HEK293T (cell line): ENCODE measurements around the gene POLR2F.

Experiments used
- ARNT ChIP-seq: fragments of 450-650 bp; IDR thresholded peaks from 2 replicates; pipeline ENCODE4 v1.6.1; 2017; ENCODE audit warnings: mild to moderate bottlenecking
- BHLHE40 ChIP-seq: fragments of 450-650 bp; IDR thresholded peaks from 2 replicates; pipeline ENCODE4 v1.6.1; 2016; ENCODE audit warnings: mild to moderate bottlenecking, moderate library complexity, borderline replicate concordance
- CTBP1 ChIP-seq: fragments of 450-650 bp; IDR thresholded peaks from 2 replicates; pipeline ENCODE4 v1.6.1; 2016; ENCODE audit warnings: borderline replicate concordance
- ELF4 ChIP-seq: fragments of 450-650 bp; IDR thresholded peaks from 2 replicates; pipeline ENCODE4 v1.6.1; 2017; ENCODE audit warnings: antibody characterized with exemption
- FOXA1 ChIP-seq: fragments of 450-650 bp; IDR thresholded peaks from 2 replicates; pipeline ENCODE4 v1.6.1; 2016; ENCODE audit warnings: mild to moderate bottlenecking
- FOXK2 ChIP-seq: fragments of 450-650 bp; IDR thresholded peaks from 2 replicates; pipeline ENCODE4 v1.6.1; 2016; ENCODE audit warnings: mild to moderate bottlenecking
- HDGF ChIP-seq: fragments of 450-650 bp; IDR thresholded peaks from 2 replicates; pipeline ENCODE4 v1.6.1; 2017; ENCODE audit warnings: antibody characterized with exemption, borderline replicate concordance
- L3MBTL2 ChIP-seq: fragments of 450-650 bp; conservative IDR thresholded peaks from 2 replicates; pipeline ENCODE4 v1.6.1; 2016; ENCODE audit warnings: mild to moderate bottlenecking
- LEF1 ChIP-seq: fragments of 450-650 bp; IDR thresholded peaks from 2 replicates; pipeline ENCODE4 v1.6.1; 2017; ENCODE audit warnings: mild to moderate bottlenecking, borderline replicate concordance
- NFRKB ChIP-seq: fragments of 450-650 bp; IDR thresholded peaks from 2 replicates; pipeline ENCODE4 v1.6.1; 2016; ENCODE audit warnings: mild to moderate bottlenecking, moderate library complexity
- SP1 ChIP-seq: fragments of 450-650 bp; IDR thresholded peaks from 2 replicates; pipeline ENCODE4 v1.6.1; 2017
- SUZ12 ChIP-seq: fragments of 450-650 bp; IDR thresholded peaks from 2 replicates; pipeline ENCODE4 v1.6.1; 2016; ENCODE audit warnings: mild to moderate bottlenecking
- TARDBP ChIP-seq: fragments of 450-650 bp; IDR thresholded peaks from 2 replicates; pipeline ENCODE4 v1.6.1; 2016
- ZNF384 ChIP-seq: fragments of 450-650 bp; IDR thresholded peaks from 2 replicates; pipeline ENCODE4 v1.6.1; 2016

- TF ChIP-seq ELF4 (no peak), FOXK2 (no peak), FOXA1 (no peak), L3MBTL2 (no peak), HDGF (no peak), CTBP1 (no peak), ARNT (no peak), SUZ12 (no peak), ZNF384 (no peak), SP1 (no peak), BHLHE40 (no peak), LEF1 (no peak), TARDBP (no peak), NFRKB (no peak)
These were observed 26.3 kb downstream of the POLR2F start for GRCh38 chr22:37979782-37980181.
